Activated CD8-positive, alpha-beta memory T cell treated with anti-CD3 and anti-CD28 coated beads, Interleukin-2, amount 50 U/mL, for 24 hours (primary cell): ENCODE measurements around the gene OSBPL7.

Experiments
- DNase-seq: peaks from one replicate; pipeline ENCODE4 v3.0.0-alpha.2; 2020; ENCODE audit errors: extremely low read depth

The OSBPL7 gene

GRCh38 chr17:47821424-47822391 lies at the start of gene OSBPL7:
Gene OSBPL7, minus strand, starts transcription at chr17:47821794. Its CDS starts 1,516 bp downstream, at chr17:47820278.
- DNase-seq = no peak

- no peak for DNase-seq
These were observed 49.5 kb upstream of the OSBPL7 start for GRCh38 chr17:47871048-47871447.

GRCh38 chr17:47870056-47870455 lies 48.5 kb upstream of the OSBPL7 start:
- DNase-seq = no peak

- no peak for DNase-seq
These were observed 47.5 kb upstream of the OSBPL7 start for GRCh38 chr17:47869114-47869513.

GRCh38 chr17:47867813-47868533 lies 46.4 kb upstream of the OSBPL7 start:
- DNase-seq = no peak

- no peak for DNase-seq
These were observed 45.3 kb upstream of the OSBPL7 start for GRCh38 chr17:47866941-47867340.

GRCh38 chr17:47864791-47865216 lies 43.2 kb upstream of the OSBPL7 start:
- no peak for DNase-seq

GRCh38 chr17:47862621-47863440 lies 41.2 kb upstream of the OSBPL7 start:
- no peak for DNase-seq

GRCh38 chr17:47860386-47860785 lies 38.8 kb upstream of the OSBPL7 start:
- no peak for DNase-seq

- no peak for DNase-seq
These were observed 36.2 kb upstream of the OSBPL7 start for GRCh38 chr17:47857551-47858455.

- no peak for DNase-seq
These were observed 35.2 kb upstream of the OSBPL7 start for GRCh38 chr17:47856830-47857229.

- no peak for DNase-seq
These were observed 34.1 kb upstream of the OSBPL7 start for GRCh38 chr17:47855737-47856136.

GRCh38 chr17:47853616-47854015 lies 32.0 kb upstream of the OSBPL7 start:
- DNase-seq = no peak

GRCh38 chr17:47852113-47852949 lies 30.7 kb upstream of the OSBPL7 start:
- DNase-seq = no peak

- DNase-seq = no peak
These were observed 30.1 kb upstream of the OSBPL7 start for GRCh38 chr17:47851764-47852112.

- no peak for DNase-seq
These were observed 29.3 kb upstream of the OSBPL7 start, which contains the start of gene SP6 for GRCh38 chr17:47850692-47851573. Gene SP6, minus strand, starts transcription at chr17:47851163. Its CDS starts 2,734 bp downstream, at chr17:47848429.

- DNase-seq = no peak
These were observed 28.7 kb upstream of the OSBPL7 start for GRCh38 chr17:47850373-47850691.

GRCh38 chr17:47848198-47848513 lies 26.6 kb upstream of the OSBPL7 start:
- DNase-seq = no peak
